K562 (cell line): ENCODE results near the gene RBPMS2. TPM values are rescaled to one million over a fixed set of nuclear protein-coding genes. Genes with fewer than 3 reads are reported as not detected.

ENCODE experiments used
- ATAC-seq: fragments of 200-7000 bp; cut with Tn5 transposase; 3 replicates; pipeline ENCODE4 v1.9.1; 2020; ENCODE audit warnings: moderate library complexity
- BruUV-seq: library from RNA; stranded (reverse); fragments of 400-500 nt; replicated peaks from 2 replicates; lab custom pipeline; 2021; lab: Mats Ljungman, UMichigan
- CTCF ChIA-PET: fragments of 300-600 bp; formaldehyde crosslinking; extraction: SDS; loops from one replicate; lab custom pipeline; 2021; ENCODE audit warnings: low intra/inter-chr PET ratio; lab: Yijun Ruan, JAX
- POLR2A ChIA-PET: fragments of 300-600, 350-650 bp; sonication (Branson Sonifier 250); formaldehyde crosslinking; extraction: SDS; loops from one replicate; lab custom pipeline; 2021; ENCODE audit warnings: antibody characterized with exemption, inconsistent platforms; lab: Yijun Ruan, JAX
- DNase-seq, 4 experiments: peaks; one replicate each; pipeline versions ENCODE4 v3.0.0 to v3.0.0-alpha.2; 2011 to 2018; ENCODE audit warnings: low spot score in 3 of 4, mixed read lengths in 3 of 4; ENCODE audit errors: extremely low read depth in 1 of 4
- FAIRE-seq: peaks from 2 replicates; lab custom pipeline; 2011; peaks lifted over from hg19 to GRCh38; lab: Jason Lieb, UNC
- H2AFZ ChIP-seq: 2 replicates; pipeline ENCODE4 v1.6.0; 2011; ENCODE audit warnings: low read depth, low read length, control low read depth, inconsistent platforms
- H3K27ac ChIP-seq: fragments of 200-600 bp; 3 replicates; pipeline ENCODE4 v1.8.0; 2011; ENCODE audit warnings: low read depth, mild to moderate bottlenecking, control low read depth, inconsistent platforms, low read length, moderate library complexity, mixed read lengths; ENCODE audit errors: extremely low read depth
- H3K27me3 ChIP-seq, 2 experiments: fragments of 300-600 bp in 1 of 2; 2 replicates in 1 of 2; 3 replicates in 1 of 2; pipeline versions ENCODE4 v1.6.0 to v1.8.0; 2011; ENCODE audit warnings: inconsistent platforms in 2 of 2, low read length in 2 of 2, mild to moderate bottlenecking in 1 of 2, mixed read lengths in 1 of 2, moderate library complexity in 1 of 2; ENCODE audit not compliant: control insufficient read depth in 2 of 2, insufficient read depth in 2 of 2
- H3K36me3 ChIP-seq: fragments of 300-600 bp; 3 replicates; pipeline ENCODE4 v1.8.0; 2011; ENCODE audit warnings: mild to moderate bottlenecking, low read length, inconsistent platforms; ENCODE audit not compliant: control insufficient read depth, insufficient read depth
- H3K4me1 ChIP-seq, 2 experiments: fragments of 200-600 bp in 1 of 2; replicated peaks in 1 of 2; 2 replicates in 1 of 2; 3 replicates in 1 of 2; pipeline versions ENCODE4 v1.5.1 to v1.8.0; 2011; ENCODE audit warnings: inconsistent platforms in 2 of 2, low read length in 2 of 2, mild to moderate bottlenecking in 1 of 2, mixed read lengths in 1 of 2, moderate library complexity in 1 of 2; ENCODE audit not compliant: control insufficient read depth in 2 of 2, insufficient read depth in 2 of 2
- H3K4me2 ChIP-seq: 2 replicates; pipeline ENCODE4 v1.6.1; 2011; ENCODE audit warnings: low read length, control low read depth, inconsistent platforms, mixed read lengths; ENCODE audit not compliant: insufficient read depth
- H3K4me3 ChIP-seq: fragments of 200-600 bp; sonication (generic), shearing (Covaris generic); 2 replicates; pipeline ENCODE4 v1.5.1; 2016; ENCODE audit warnings: control low read depth, inconsistent platforms
- H3K79me2 ChIP-seq: fragments of 200-600 bp; 3 replicates; pipeline ENCODE4 v1.8.0; 2011; ENCODE audit warnings: low read length, inconsistent platforms; ENCODE audit not compliant: control insufficient read depth, insufficient read depth
- H3K9ac ChIP-seq, 2 experiments: 2 replicates each; pipeline versions ENCODE4 v1.6.0 to v1.6.1; 2011; ENCODE audit warnings: low read depth in 2 of 2, low read length in 2 of 2, control low read depth in 1 of 2, inconsistent platforms in 1 of 2, mild to moderate bottlenecking in 1 of 2, mixed read lengths in 1 of 2; ENCODE audit not compliant: insufficient read depth in 1 of 2
- H3K9me1 ChIP-seq: one replicate; pipeline ENCODE4 v1.6.0; 2011; ENCODE audit warnings: inconsistent platforms, mild to moderate bottlenecking, low read length, moderate library complexity; ENCODE audit not compliant: control insufficient read depth, insufficient read depth
- H3K9me3 ChIP-seq: replicated peaks from 2 replicates; pipeline ENCODE4 v1.5.1; 2011; ENCODE audit warnings: low read depth, low read length, inconsistent platforms; ENCODE audit not compliant: control insufficient read depth, insufficient read depth
- H4K20me1 ChIP-seq: replicated peaks from 2 replicates; pipeline ENCODE4 v1.6.1; 2011; ENCODE audit warnings: low read length, inconsistent platforms, mixed read lengths; ENCODE audit not compliant: control insufficient read depth, insufficient read depth
- ERF ChIP-seq: fragments of 450-650 bp; formaldehyde crosslinking; IDR thresholded peaks from 2 replicates; pipeline ENCODE4 v1.4.0; 2020; ENCODE audit warnings: mild to moderate bottlenecking, mixed read lengths
- PBX2 ChIP-seq, 2 experiments: IDR thresholded peaks in 1 of 2; conservative IDR thresholded peaks in 1 of 2; 2 replicates each; pipeline ENCODE4 v1.6.1; 2016; ENCODE audit warnings: low read depth in 2 of 2, mild to moderate bottlenecking in 1 of 2, missing compliant biosample characterization in 1 of 2, missing genetic modification characterization in 1 of 2, moderate library complexity in 1 of 2
- PKNOX1 ChIP-seq: fragments of 450-650 bp; IDR thresholded peaks from 2 replicates; pipeline ENCODE4 v1.6.1; 2016
- POLR3G ChIP-seq: IDR thresholded peaks from 2 replicates; pipeline ENCODE4 v1.6.1; 2011; ENCODE audit not compliant: insufficient read length, insufficient replicate concordance; ENCODE audit errors: extremely low read depth
- WGBS: fragments of 100-300 bp; shearing (Covaris generic); methylation state at CpG from one replicate; pipeline ENCODE4 v1.1.6; 2016; ENCODE audit warnings: low coverage, mixed read lengths; ENCODE audit not compliant: insufficient coverage; ENCODE audit errors: missing lambda C conversion rate; 5-methylcytosine and 5-hydroxymethylcytosine counted together
- in situ Hi-C: fragments of 300-500 bp; cut with MboI; formaldehyde crosslinking; loops from 4 replicates; pipeline ENCODE4 v1.15.0; 2018; ENCODE audit warnings: inconsistent platforms, mixed read lengths
- intact Hi-C: fragments of 100-400 bp; cut with micrococcal nuclease; formaldehyde crosslinking; loops from 2 replicates; pipeline ENCODE4 v1.14.2; 2022
- polyA plus RNA-seq, 8 experiments: library from polyadenylated mRNA; depleted of rRNA in 4 of 8; stranded (reverse) in 5 of 8; unstranded in 3 of 8; fragments of >200 nt; fragmentation: Nextera tagmentation in 2 of 8; fragmentation: Illumina TruSeq in 1 of 8; extraction: Ambion mirVana in 2 of 8; extraction: Trizol in 1 of 8; gene quantifications; 2 replicates each; pipeline versions ENCODE4 v1.2.1 to v1.2.3, GENCODE V29; 2011 to 2014; ENCODE audit warnings: inconsistent platforms in 1 of 8, missing spikeins in 1 of 8
- total RNA-seq, 7 experiments: library from RNA; depleted of rRNA in 6 of 7; stranded (reverse); fragments of >200 nt in 6 of 7; fragmentation: Illumina TruSeq in 2 of 7; extraction: Trizol in 2 of 7; gene quantifications; 2 replicates each; pipeline versions ENCODE4 v1.2.1 to v1.2.3, GENCODE V29; 2011 to 2021; ENCODE audit warnings: low replicate concordance in 1 of 7
- TF ChIP-seq, protein P1 (sequence below): sonication (generic); formaldehyde crosslinking; IDR thresholded peaks from 2 replicates; pipeline ENCODE4 v1.8.1; 2023; ENCODE audit warnings: mild to moderate bottlenecking, missing genetic modification reagents
- TF ChIP-seq, protein P2 (sequence below): fragments of 450-650 bp; IDR thresholded peaks from 2 replicates; pipeline ENCODE4 v1.6.1; 2018; ENCODE audit warnings: mild to moderate bottlenecking, low read depth; ENCODE audit not compliant: partially characterized antibody

Gene RBPMS2
- total and polyA plus RNA-seq, 9 of the 15 experiments (the other 6 are each of a cell fraction or from before 2014, with no cell fraction given): 0.11 to 2.6 (median 0.37) TPM; not detected in 1

- no peaks in the 10 kb centered on the region for H3K9me3 ChIP-seq
- H3K27me3 ChIP-seq: no peaks in the 10 kb centered on the region
- BruUV-seq: no TSS peak
- no peak overlapping the region for H3K9ac ChIP-seq
- no peak for DNase-seq
- intact Hi-C loops: no loop called here
- in situ Hi-C loops: no loop called here
- WGBS: 23% methylated on average over 7 of the region's 7 CpGs
- FAIRE-seq: no peak
- H3K4me1 ChIP-seq: no peaks in the 10 kb centered on the region
- H3K27ac ChIP-seq: no peak overlapping the region
- no peaks in the 10 kb centered on the region for H3K36me3 ChIP-seq
- H4K20me1 ChIP-seq: no peaks in the 10 kb centered on the region
- H3K4me2 ChIP-seq: no peak overlapping the region
- no peak overlapping the region for H3K4me3 ChIP-seq
- no peaks in the 10 kb centered on the region for H3K79me2 ChIP-seq
- peak; percentile 58 for ATAC-seq
- H3K9me1 ChIP-seq: no peaks in the 10 kb centered on the region
- no peak overlapping the region for H2AFZ ChIP-seq
- CTCF ChIA-PET: no interaction called here
- POLR2A ChIA-PET: interaction anchor here (0.9 kb wide), 1 partner anchor 17 kb away, joined by 3 read pairs; no protein-coding TSS in a partner anchor
- TF ChIP-seq PBX2 (CRISPR knock-in tag; IDR thresholded peaks at IDR 0.05; ENCODE audit: low read depth) (no peak), PBX2 (tag; conservative IDR thresholded peaks at IDR 0.05; ENCODE audit: low read depth) (peak; percentile 53), POLR3G (no peak), PKNOX1 (peak; percentile 82), ERF (no peak)
- TF ChIP-seq, protein P1, sequence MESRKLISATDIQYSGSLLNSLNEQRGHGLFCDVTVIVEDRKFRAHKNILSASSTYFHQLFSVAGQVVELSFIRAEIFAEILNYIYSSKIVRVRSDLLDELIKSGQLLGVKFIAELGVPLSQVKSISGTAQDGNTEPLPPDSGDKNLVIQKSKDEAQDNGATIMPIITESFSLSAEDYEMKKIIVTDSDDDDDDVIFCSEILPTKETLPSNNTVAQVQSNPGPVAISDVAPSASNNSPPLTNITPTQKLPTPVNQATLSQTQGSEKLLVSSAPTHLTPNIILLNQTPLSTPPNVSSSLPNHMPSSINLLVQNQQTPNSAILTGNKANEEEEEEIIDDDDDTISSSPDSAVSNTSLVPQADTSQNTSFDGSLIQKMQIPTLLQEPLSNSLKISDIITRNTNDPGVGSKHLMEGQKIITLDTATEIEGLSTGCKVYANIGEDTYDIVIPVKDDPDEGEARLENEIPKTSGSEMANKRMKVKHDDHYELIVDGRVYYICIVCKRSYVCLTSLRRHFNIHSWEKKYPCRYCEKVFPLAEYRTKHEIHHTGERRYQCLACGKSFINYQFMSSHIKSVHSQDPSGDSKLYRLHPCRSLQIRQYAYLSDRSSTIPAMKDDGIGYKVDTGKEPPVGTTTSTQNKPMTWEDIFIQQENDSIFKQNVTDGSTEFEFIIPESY (CRISPR knock-in tag): no peak
- TF ChIP-seq, protein P2, sequence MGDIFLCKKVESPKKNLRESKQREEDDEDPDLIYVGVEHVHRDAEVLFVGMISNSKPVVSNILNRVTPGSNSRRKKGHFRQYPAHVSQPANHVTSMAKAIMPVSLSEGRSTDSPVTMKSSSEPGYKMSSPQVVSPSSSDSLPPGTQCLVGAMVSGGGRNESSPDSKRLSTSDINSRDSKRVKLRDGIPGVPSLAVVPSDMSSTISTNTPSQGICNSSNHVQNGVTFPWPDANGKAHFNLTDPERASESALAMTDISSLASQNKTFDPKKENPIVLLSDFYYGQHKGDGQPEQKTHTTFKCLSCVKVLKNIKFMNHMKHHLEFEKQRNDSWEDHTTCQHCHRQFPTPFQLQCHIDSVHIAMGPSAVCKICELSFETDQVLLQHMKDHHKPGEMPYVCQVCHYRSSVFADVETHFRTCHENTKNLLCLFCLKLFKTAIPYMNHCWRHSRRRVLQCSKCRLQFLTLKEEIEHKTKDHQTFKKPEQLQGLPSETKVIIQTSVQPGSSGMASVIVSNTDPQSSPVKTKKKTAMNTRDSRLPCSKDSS: no peak
Measured at GRCh38 chr15:64710676-64711428, 64.5 kb downstream of the RBPMS2 start.
